Activated naive CD4-positive, alpha-beta T cell treated with anti-CD3 and anti-CD28 coated beads, Interleukin-2, amount 50 U/mL, for 72 hours (primary cell): Measurements from ENCODE around the gene CLEC10A. TPM values are rescaled to one million over a fixed set of nuclear protein-coding genes. Genes with fewer than 3 reads are reported as not detected.
"Not testable (repeated sequence)": the region's sequence is repeated elsewhere in the genome, so short reads cannot be mapped to it uniquely, and the experiment has no call there.

ENCODE experiments used
- ATAC-seq, 2 donors: fragments of 150-1000 bp; cut with Tn5 transposase; 2 replicates each; pipeline ENCODE4 v1.10.0; 2021; ENCODE audit warnings: mild to moderate bottlenecking in 2 of 2, moderate library complexity in 2 of 2
- DNase-seq, 2 donors: peaks; one replicate each; pipeline ENCODE4 v3.0.0; 2021 to 2022; ENCODE audit warnings: low spot score in 2 of 2
- H3K27ac Mint-ChIP-seq, 2 donors: one replicate each; pipeline ENCODE4 v1.8.0; 2022; ENCODE audit warnings: mild to moderate bottlenecking in 2 of 2, mixed read lengths in 2 of 2
- H3K36me3 Mint-ChIP-seq, 2 donors: one replicate each; pipeline ENCODE4 v1.8.0; 2022; ENCODE audit warnings: mixed read lengths in 2 of 2
- H3K9me3 Mint-ChIP-seq, 2 donors: one replicate each; pipeline ENCODE4 v1.8.0; 2022; ENCODE audit warnings: mixed read lengths in 2 of 2
- total RNA-seq, 2 donors: library from RNA; stranded (reverse); gene quantifications; one replicate each; pipeline ENCODE4 v1.2.3, GENCODE V29; 2022

The CLEC10A gene
- total RNA-seq, 2 donors from 2014 or later: not detected

GRCh38 chr17:7111784-7112509 lies 31.9 kb upstream of the CLEC10A start:
- no peaks in the 10 kb centered on the region for H3K36me3 Mint-ChIP-seq
- ATAC-seq: no peak

DNA sequence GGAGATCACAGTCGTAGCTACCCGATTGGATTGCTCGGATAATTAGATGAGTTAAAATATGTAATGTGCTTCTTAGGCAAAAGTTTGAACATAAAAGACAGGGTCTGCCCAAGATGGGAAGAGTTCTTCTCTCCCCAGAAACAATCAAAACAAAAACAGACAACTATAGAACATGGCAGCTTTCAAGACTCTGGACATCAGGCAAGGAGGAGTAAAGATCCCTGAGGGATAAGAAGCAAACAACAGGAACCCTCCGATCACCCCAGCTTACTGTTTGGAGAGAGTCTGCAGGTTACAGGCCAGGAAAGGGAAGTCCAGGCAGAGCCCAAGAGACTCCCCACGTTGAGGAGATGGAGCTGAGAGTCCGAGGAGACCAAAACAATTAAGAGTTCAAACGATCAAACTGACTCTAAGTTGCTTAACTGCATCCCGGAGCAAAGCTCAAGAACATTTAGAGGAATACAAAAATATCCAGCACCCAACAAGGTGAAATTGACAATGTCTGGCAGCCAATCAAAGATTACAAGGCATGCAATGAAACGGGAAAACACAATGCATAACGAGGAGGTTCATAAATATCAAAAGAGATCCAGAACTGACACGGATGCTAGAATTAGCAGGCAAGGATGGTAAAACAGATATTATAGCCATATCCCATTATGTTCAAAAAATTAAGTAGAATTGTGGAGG lies 30.7 kb upstream of the CLEC10A start:
- Mint-ChIP-seq H3K27ac (no peak overlapping the region), H3K36me3 (no peaks in the 10 kb centered on the region), H3K9me3 (no peaks in the 10 kb centered on the region)
- ATAC-seq: no peak
- no peak for DNase-seq

More at GRCh38 chr17:7111784-7112509, 31.9 kb upstream of the CLEC10A start:
- Mint-ChIP-seq H3K9me3 (no peaks in the 10 kb centered on the region), H3K27ac (no peak overlapping the region)
- no peak for DNase-seq

GRCh38 chr17:7109461-7110322 lies 29.6 kb upstream of the CLEC10A start:
- ATAC-seq: peak in 1 of 2 donors; percentile 60
- Mint-ChIP-seq H3K27ac (peak overlapping the region in 1 of 2 donors; percentile 59), H3K36me3 (no peaks in the 10 kb centered on the region), H3K9me3 (no peaks in the 10 kb centered on the region)
- no peak for DNase-seq

- H3K9me3 Mint-ChIP-seq: no peaks in the 10 kb centered on the region
- no peaks in the 10 kb centered on the region for H3K36me3 Mint-ChIP-seq
- ATAC-seq: no peak
- DNase-seq: no peak
- H3K27ac Mint-ChIP-seq: no peak overlapping the region
Observed at GRCh38 chr17:7108981-7109380, 28.9 kb upstream of the CLEC10A start.

GRCh38 chr17:7108560-7108925 lies 28.5 kb upstream of the CLEC10A start:
- DNase-seq (no peak), ATAC-seq (no peak)
- H3K27ac Mint-ChIP-seq: no peak overlapping the region
- no peaks in the 10 kb centered on the region for H3K9me3 Mint-ChIP-seq
- no peaks in the 10 kb centered on the region for H3K36me3 Mint-ChIP-seq

GRCh38 chr17:7107795-7108559 lies 27.9 kb upstream of the CLEC10A start:
- H3K27ac Mint-ChIP-seq: no peak overlapping the region
- DNase-seq (no peak), ATAC-seq (no peak)
- H3K36me3 Mint-ChIP-seq: no peaks in the 10 kb centered on the region
- H3K9me3 Mint-ChIP-seq: no peaks in the 10 kb centered on the region

DNA sequence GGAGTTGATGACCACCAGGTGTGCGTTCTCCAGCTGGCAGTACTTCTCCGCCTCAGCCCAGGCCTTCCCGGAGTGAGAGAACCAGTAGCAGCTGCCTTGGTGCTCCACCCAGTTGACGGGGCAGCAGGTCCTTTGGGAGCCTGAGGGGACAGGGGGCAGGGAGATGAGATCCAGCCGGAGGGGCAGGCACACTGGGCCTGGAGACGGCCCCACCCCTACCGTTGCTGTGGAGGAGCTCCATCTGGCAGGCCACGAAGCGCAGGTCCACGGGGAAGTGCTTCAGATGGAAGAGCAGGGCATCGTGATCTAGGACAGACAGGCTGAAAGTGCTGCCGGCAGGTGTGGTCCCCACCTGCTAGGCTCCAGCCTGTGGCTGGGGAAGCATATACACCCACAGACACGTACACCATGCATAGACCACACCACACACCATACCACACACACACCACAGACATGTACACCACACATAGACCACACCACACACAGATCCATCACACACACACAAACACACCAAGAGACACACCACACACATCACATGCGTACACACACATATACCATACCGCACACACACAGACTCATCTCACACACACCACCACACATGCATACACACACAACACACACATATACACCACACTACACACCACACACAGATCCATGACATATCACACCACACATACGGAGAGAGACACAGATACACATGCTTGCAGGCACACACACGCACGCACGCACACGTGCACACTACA lies 27.1 kb upstream of the CLEC10A start:
- H3K27ac Mint-ChIP-seq: no peak overlapping the region
- ATAC-seq (no peak), DNase-seq (no peak)
- H3K9me3 Mint-ChIP-seq: no peaks in the 10 kb centered on the region
- H3K36me3 Mint-ChIP-seq: no peaks in the 10 kb centered on the region

- Mint-ChIP-seq H3K27ac (no peak overlapping the region), H3K36me3 (no peaks in the 10 kb centered on the region), H3K9me3 (no peaks in the 10 kb centered on the region)
- ATAC-seq: no peak
- DNase-seq: no peak
Observed at GRCh38 chr17:7102421-7102820, 22.4 kb upstream of the CLEC10A start.

- ATAC-seq: no peak
- Mint-ChIP-seq H3K27ac (no peak overlapping the region), H3K36me3 (no peaks in the 10 kb centered on the region), H3K9me3 (no peaks in the 10 kb centered on the region)
- no peak for DNase-seq
Observed at GRCh38 chr17:7101531-7101930, 21.5 kb upstream of the CLEC10A start.

DNA sequence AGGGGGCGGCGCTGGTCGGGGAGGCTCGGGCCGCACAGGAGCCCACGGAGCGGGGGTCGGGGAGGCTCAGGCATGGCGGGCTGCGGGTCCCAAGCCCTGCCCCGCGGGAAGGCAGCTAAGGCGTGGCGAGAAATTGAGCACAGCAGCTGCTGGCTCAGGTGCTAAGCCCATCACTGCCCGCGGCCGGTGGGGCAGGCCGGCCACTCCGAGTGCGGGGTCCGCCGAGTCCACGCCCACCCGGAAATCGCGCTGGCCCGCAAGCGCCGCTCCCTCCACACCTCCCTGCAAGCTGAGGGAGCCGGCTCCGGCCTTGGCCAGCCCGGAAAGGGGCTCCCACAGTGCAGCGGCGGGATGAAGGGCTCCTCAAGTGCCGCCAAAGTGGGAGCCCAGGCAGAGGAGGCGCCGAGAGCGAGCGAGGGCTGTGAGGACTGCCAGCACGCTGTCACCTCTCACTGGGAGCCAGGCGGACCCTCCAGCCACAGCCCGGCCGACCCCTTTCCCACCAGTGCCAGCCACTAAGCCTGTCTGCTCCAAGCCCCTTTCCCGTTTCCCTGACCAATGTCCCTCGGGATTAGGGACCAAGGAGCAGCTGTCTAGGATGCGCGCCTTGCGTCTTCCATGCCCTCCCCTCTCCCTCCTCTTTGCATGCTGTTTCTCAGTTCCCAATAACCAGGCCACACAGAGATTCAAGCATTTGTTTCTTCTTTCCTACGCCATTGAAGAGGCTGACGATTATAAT lies 20.8 kb upstream of the CLEC10A start:
- H3K36me3 Mint-ChIP-seq: not testable (repeated sequence)

GRCh38 chr17:7098802-7099459 lies 18.9 kb upstream of the CLEC10A start:
- Mint-ChIP-seq H3K27ac (no peak overlapping the region), H3K36me3 (no peaks in the 10 kb centered on the region), H3K9me3 (no peaks in the 10 kb centered on the region)
- ATAC-seq (no peak), DNase-seq (no peak)

More for the DNA sequence above, 20.8 kb upstream of the CLEC10A start:
- not testable (repeated sequence) for H3K27ac Mint-ChIP-seq, ATAC-seq, DNase-seq, H3K9me3 Mint-ChIP-seq

- Mint-ChIP-seq H3K27ac (no peak overlapping the region), H3K9me3 (no peaks in the 10 kb centered on the region)
- DNase-seq: no peak
Observed at GRCh38 chr17:7097940-7098339, 17.9 kb upstream of the CLEC10A start.

GRCh38 chr17:7095625-7096024 lies 15.6 kb upstream of the CLEC10A start:
- DNase-seq (no peak), ATAC-seq (no peak)
- Mint-ChIP-seq H3K36me3 (no peaks in the 10 kb centered on the region), H3K9me3 (no peaks in the 10 kb centered on the region), H3K27ac (no peak overlapping the region)

More at GRCh38 chr17:7097940-7098339, 17.9 kb upstream of the CLEC10A start:
- no peaks in the 10 kb centered on the region for H3K36me3 Mint-ChIP-seq
- no peak for ATAC-seq

DNA sequence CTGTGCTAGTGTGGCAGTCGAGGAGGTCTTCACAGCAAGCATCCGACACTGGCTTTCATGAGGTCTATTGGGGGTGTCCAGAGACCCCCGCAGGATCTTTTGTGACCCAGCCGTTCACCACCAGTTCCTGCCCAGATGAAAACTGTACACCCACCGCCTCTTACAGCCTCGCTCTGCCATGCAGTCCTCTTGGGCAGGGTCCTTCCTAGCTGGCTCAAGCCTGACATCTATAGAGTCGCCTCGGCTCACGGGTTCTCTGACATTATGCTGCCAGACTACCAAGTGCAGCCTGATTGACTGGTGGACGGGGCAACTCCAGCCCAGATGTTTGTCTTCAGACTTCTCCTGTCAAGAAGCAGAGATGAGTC lies 14.6 kb upstream of the CLEC10A start:
- H3K27ac Mint-ChIP-seq: peak overlapping the region in 1 of 2 donors; percentile 6
- H3K36me3 Mint-ChIP-seq: no peaks in the 10 kb centered on the region
- ATAC-seq (no peak), DNase-seq (no peak)
- H3K9me3 Mint-ChIP-seq: no peaks in the 10 kb centered on the region
